HG02981 (cell line): ENCODE results near the gene AFDN.

Source experiments
- ATAC-seq: cut with Tn5 transposase; IDR thresholded peaks from one replicate; pipeline ENCODE4 v1.9.1; 2021; ENCODE audit warnings: mild to moderate bottlenecking, moderate library complexity; ENCODE audit not compliant: unreplicated experiment

The AFDN gene

DNA sequence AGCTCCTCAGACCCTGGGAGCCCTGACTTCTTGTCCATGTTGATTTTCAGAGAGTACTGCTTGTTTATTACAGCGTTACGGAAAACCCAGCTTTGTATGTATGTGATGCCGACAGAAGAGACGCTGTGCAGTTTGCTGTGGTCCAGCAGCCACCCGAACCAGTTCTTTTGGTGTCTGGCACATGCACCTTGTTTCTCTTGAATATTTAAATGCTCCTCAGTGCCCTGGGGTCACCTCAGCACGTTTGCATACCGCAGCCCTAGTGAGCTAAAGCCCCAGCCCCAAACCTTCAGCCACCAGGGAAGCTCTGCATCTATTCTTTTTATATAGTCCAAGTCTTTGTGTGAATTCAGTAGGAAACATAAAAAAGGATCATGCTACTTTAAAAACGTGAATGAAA, 39.9 kb downstream of the AFDN start:
- no peak for ATAC-seq

DNA sequence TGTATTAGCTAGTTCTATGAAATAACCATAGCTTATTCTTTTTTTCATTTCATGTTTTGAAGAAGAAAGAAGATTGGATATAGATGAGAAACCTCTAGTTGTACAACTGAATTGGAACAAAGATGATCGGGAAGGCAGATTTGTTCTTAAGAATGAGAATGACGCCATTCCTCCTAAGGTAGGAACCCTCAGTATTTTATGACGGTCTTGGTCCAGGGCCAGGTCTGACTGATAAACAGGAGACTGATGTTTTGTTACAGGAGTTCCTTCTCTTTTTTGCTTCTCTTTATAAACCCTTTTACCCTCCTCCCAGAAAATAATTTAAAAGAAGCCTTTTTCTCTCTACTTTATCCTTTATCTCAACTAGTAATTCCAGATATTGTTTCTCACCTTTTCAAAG, 43.6 kb downstream of the AFDN start:
- ATAC-seq, result no peak

DNA sequence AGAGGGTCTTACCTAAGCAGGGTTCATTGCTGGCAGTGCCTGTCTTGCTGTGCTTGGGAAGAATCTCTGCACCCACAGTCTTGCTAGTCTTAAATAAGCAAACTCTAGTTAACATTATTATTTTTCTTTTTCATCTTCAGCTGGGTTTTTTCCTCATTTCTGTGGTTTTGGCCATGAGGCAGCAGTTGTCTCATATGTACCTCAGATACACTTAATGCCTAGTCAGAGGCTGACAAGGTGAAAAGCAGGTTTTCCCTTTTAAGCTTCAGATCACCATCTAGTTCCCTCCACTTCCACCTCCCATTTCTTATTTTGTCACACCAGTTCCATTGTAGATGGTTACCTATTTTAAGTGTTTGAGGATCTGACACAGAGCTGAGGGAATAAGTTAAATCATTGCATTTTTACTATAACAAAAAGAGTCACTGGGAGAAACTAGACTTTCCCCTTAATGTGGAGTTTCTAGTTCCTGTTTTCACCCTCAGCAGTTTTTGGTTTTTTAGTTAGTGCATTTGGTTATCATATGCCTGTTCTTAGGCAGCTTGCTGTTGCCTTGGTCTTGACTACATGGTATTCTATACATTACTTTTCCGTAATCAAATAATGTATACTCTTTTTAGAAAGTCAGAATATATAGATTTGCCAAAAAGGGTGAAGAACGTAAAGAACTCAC, 46.0 kb downstream of the AFDN start:
- ATAC-seq, result no peak

DNA sequence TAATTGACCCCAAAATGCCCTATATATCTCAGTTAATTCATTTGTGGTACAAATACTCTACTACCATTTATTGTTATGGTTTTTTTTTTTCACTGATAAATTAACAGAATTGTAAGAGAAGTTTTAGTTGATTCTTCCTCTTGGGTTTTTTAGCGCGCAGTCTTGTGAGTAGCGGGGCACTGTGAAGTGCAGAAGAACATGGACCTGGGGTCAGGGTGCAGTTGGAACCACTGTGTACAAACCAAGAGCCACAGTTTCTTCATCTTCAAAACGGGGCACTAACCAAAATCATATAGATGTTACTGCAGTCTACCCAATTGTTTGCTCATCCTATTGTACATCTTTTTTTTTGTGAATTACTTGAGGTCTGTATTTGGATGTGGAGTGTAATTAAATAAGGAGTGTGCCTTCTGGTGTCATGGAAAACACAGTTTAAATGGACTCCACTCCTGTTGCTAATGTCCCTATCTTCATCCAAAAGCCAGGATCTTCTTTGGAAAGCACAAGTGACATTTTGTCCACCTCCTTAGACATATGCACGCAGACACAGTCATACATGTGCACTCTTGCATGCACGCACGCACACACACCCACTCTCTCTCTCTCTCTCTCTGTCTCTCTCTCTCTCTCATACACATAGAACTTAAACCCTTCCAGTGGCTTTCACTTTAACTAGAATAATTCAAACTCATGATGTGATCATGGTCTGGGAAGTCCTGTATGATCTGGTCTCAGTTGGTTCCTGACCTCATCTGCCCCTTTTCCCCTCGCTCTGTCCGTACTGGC, 51.5 kb downstream of the AFDN start:
- ATAC-seq, result no peak

DNA sequence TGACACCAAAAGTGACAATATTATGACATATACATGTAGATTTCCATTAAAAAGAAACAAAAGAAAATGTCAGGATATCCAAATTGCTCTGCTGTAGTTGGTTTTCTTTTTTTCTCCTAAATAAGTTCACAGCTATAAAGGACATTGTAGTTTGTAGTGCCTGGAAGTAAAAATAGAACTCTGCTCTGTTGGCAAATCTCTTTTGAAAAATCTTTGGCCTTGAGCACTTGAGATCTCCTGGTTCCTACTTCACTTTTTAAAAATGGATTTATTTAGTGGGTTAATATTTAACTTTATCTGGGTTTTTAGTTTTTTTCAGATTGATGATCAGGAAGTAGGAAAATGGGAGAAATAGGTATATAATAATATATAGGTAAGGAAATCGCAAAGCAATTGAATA, 52.9 kb downstream of the AFDN start:
- no peak for ATAC-seq

DNA sequence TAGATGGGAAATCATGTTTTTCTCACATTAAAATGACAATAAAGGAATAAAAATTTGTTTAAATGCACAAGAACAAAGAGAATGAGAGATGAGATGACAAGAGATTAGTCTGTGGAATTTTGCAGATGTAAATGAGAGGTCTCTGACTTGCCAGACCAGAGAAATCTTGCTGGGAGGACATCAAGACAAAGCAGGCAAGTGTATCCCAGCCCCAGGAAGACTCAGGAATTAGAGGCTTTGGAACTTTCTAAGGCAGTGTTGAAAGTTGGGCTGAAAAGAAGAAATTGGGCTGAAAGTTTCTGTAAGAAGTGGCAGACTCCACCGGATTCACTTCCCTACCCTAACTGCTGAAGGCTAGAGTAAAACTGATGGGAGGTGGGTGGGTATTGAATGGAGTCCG, 54.6 kb downstream of the AFDN start:
- ATAC-seq, result no peak

DNA sequence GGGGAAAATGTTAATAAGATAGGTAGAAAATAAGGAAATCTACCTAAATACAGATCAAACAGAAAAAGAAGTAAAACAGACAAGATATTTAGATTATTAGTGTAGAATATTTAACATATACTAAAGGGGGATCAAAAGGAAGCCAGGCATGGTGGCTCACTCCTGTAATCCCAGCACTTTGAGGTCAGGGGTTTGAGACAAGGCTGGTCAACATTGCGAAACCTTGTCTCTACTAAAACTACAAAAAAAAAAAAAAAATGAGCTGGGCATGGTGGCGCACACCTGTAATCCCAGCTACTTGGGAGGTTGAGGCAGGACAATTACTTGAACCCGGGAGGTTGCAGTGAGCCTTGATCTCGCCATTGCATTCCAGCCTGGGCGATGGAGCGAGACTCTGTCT, 55.5 kb downstream of the AFDN start:
- no peak for ATAC-seq

DNA sequence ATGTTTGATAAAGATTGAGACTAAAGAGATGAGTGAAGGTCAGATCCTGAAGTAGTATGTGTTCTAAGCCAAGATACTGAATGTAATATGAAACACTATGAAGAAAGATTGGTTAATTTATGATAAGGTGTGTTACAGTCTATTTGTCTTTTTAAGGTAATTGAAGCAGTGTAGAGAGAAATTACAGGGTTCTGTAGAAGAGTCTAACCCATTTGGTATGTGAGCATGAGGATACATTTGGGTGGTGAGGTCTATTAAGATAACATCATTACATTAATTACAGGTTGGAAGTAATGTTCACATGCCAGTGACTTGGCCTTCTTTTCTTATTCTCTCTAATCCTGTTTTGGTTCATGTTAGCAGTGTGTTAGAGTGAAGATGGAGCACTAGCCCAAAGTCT, 61.4 kb downstream of the AFDN start:
- no peak for ATAC-seq

DNA sequence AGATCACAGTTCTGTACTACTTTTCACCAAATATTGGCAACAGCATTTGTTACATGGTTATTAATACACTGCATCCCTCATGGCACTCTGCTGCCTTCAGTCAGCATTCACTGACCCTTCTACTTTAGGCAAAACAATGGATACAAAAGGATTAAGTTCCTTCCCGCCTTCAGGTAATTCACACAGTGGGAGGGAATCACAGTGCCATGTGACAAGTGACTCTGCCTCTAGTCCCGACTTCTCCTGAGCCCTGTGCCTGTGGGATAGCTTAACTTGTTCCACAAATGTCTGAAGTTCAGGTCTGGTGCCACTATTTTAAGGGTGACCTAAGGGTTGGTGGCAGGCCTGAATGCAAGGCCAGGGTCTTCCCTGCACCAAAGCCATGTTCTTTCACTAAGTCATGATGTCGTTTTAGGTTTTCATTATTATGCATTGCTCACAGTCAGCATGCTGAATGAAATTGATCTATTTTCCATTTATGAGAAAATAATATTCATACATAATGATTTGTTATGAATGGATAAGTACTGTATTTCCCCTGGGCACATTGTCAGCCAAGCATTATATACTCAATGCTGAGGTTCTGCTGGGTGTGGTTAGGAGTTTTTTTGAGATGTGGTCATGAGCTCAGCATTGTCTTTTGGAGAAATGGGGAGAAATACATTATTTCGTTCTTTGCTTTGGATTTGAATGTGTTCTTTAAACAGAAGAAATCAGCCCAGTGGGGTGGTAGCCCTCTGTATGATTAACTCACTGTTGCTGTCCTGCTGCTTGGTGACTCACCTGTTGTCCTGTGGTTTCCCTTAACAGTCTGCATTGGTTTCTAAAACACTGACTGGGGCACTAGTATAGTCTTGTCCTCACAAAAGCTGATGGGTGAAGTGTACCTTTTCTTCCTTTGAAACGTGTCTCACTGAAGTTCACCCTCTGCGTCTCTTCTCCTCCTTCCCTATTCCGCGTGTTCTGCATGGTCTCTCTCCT, 66.4 kb downstream of the AFDN start:
- peak; percentile 99 for ATAC-seq

DNA sequence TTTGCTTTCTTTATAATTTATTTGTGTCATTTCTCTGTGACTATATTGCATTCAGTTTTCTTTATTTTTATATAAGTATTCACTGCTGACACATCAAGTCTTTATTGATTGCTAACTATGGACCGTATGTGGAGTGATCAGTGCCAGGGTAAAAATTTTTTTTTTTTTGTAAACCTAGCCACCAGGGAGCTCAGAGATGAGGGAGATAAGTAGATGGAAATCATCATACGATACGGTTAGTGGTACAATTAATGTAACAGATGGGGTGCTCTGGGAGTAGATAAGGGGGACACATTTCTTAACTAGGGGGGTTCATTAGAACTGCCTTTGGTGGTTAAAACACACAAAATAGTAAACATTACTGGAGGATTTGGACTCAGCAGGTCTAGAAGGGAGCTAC, 68.3 kb downstream of the AFDN start:
- ATAC-seq, result no peak

DNA sequence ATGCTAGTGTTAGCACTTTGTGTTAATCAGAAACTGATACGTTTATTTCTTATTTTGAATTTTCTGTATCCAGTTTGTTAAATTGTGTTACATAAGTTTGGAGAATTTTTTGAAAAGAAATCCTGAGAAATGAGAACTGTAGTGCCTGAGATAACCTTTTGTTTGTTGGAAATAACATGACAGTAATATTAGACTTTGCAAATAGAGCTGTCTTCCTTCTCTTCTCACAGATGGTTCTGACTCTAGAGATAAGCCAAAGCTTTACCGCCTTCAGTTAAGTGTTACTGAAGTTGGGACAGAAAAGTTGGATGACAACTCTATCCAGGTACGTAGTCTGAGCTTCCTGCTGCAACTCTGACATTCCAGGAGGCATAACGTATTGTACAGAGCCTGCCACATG, 69.9 kb downstream of the AFDN start:
- no peak for ATAC-seq

DNA sequence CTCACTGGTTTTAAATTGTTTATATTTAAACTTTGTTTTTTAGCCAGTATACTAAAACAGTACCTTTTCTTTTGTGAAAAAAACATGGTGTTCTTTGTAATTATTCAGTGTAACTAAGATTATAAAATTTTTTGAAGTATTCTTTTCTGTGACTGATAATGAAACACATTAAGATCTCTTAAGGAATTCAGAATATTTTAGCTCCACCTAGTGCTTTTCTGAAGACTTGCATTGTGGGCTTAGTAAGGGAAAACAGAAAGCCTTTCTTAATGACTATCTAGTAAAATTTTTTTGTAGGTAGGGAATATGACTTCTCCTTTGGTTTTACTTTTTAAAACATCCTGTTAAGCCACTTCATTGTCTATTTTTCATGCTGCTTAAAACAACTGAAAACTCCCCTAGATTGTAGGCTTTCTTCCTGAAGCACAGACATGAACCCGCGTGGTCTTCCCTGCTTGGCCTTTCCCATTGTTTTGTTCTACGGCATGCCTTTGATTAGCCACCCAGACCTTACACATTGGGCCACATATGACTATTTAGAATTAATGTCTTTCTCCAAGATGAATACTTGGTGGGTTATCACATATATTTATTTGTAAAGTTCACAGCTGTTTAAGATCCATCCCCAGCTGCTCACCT, 72.1 kb downstream of the AFDN start:
- ATAC-seq, result peak; percentile 68

DNA sequence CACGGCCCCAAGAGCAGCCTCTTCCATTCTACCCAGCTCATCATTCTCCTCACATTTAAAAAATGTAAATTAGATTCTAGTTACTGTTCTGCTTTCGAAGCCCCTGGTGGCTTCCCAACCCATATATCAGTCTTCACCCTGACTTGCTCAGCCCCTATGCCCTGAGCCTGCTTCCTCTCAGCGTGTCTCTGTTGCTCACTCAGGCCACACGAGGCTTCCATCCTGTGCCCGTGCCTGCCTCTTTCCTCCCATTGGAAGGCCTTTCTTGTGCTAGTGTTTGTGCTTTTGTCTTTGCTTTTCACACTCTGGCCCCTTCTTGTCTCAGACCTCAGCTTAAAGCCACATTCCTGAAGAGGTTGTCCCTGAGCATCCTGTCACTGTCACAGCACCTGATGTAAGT, 78.1 kb downstream of the AFDN start:
- no peak for ATAC-seq

DNA sequence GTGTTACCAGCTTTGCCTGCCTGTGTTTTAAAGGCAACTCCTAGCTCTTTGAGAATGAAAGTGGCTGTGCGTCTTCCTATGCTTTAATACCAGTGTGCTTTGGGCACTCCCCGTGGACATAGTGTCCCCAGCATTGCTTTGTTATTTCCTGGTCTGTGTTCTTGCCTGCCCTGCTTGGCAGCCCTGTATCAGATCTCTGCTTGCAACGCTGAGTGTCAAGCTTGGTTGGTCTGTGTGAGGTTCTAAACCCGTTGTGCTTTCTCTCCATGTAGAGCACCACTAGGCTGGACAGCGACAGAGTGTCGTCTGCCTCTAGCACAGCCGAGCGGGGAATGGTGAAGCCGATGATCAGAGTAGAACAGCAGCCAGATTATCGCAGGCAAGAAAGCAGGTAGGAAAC, 80.2 kb downstream of the AFDN start:
- ATAC-seq, result no peak

DNA sequence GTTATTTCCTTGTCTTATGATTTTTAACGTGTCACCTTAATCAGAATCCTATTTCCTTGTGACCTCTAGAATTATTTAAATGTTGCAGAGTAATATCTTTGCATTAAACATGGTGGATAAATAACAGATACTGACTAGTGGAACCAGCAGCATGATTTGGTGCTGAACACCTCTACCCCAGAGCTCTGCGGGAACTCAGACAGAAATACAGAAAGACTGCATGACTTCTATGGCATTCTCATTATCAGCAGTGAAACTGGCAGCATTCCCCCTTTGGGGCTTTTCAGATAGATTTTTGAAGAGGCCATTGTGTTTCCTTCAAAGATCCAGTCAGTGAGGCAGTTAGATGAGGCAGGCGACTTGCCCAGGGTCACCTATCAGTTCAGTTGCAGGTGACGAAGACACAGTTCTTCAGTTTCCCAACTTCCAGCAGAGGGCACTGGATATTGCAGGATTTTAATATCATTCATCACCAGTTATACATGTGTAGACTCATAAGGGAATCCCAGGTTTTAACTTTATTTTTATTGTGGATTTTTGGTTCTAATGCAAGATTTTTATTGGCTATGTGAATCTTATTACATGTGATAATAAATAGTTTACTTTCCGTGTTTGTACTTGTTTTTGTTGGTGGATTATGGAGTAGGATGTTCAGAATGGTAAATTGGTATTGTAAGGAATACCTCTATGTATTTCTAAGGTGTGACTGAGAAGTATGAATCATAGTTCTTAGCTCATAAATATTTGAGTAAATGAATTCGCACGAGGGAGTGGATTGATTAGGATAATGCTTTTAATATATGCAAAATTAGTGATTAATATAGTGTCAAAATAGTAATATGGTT, 81.3 kb downstream of the AFDN start:
- ATAC-seq, result no peak

DNA sequence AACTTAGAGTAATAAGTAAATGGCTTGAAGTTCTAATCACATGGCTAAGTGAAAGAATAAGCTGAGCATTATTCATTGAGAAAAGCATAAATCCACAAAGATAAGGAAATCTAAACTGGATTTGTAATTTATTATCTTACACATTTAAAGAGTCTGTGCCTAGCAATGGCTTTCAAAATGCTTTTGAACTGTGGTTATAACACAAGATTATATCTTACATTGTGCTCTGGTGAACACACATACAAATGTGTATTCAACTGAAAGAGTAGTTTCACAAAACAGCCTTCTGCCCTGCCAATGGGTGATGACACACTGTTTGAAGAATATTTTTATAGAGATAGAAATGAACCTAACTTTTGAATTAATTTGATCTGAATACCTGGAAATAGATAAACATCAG, 83.3 kb downstream of the AFDN start:
- ATAC-seq, result no peak

DNA sequence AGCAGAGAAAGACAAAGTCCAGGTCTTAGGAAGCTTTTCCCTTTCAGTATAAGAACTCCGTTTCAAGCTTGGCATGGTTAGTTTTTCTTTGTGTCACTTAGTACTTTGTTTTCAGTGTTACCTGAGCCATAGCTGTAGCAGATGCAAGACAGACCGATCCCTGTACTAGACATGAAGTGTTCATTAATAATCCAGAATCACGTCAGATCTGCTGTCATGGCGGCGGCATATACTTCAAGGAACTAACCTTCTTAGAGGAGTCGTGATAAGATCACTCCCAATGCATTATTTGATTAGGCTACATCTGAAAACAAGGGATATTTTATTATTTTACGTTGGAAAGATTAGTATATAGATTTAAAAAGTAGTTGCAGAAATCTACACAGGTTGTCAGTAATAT, 83.9 kb downstream of the AFDN start:
- ATAC-seq, result no peak

DNA sequence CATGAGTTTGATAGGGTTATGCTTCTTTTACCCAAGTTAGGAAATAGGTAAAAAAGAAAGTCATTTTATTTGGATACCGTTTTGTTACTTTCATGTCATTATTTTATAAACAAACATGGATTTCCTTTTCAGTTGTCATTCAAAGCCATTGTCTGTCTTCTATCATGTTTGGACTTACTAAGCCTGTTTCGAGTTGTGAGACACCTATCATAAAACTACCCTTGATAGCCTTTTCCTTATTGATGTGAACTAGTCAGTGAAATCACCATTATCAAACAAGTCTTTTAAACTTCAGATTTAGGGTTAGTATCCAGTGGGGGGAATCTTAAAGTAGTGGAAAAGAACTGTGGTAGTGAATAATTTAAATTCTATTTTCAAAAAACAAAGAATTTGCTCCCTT, 85.8 kb downstream of the AFDN start:
- ATAC-seq, result no peak

DNA sequence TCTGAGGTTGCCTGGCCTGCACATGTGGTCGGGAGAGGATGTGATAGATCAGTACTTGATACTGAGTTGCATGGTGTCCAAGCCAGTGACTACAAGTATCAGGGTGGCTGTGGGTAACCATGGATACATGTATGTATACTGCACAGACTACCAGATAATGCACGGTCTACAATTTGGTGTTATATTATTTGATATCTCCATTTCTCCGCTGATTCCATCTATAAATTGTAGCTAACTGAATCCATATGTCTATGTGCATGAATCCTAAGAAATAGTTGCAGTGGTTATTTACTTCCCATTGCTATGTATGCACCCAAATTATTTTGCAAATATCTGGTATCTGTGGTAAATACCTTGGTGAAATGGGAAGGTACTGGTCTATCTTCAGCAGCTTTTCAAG, 87.0 kb downstream of the AFDN start:
- ATAC-seq, result no peak

DNA sequence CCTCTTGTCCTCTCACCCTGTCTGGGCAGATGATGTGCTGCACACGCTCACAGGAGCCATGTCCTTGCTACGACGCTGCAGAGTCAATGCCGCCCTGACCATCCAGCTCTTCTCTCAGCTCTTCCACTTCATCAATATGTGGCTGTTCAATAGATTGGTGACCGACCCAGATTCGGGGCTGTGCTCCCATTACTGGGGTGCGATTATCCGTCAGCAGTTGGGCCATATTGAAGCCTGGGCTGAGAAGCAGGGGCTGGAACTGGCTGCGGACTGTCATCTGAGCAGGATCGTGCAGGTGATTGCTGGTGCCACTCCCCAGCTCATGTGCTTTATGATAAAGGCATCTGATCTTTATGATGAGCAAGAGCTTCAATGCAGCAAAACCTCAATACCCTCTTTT, 88.4 kb downstream of the AFDN start:
- ATAC-seq, result no peak
